HUES6 (cell line): Measurements from ENCODE around the gene FAM131C.

Source experiments
- H3K27ac ChIP-seq: 2 replicates; pipeline ENCODE4 v1.7.0; 2013; ENCODE audit warnings: low read depth, mild to moderate bottlenecking, low read length, inconsistent platforms
- H3K27me3 ChIP-seq: 2 replicates; pipeline ENCODE4 v1.6.1; 2013; ENCODE audit warnings: low read length; ENCODE audit not compliant: control insufficient read depth, insufficient read depth
- H3K36me3 ChIP-seq: 2 replicates; pipeline ENCODE4 v1.6.1; 2013; ENCODE audit warnings: low read length; ENCODE audit not compliant: control insufficient read depth, insufficient read depth
- H3K4me1 ChIP-seq: 2 replicates; pipeline ENCODE4 v1.6.1; 2013; ENCODE audit warnings: low read length; ENCODE audit not compliant: control insufficient read depth, insufficient read depth
- H3K4me3 ChIP-seq: 2 replicates; pipeline ENCODE4 v1.5.1; 2013; ENCODE audit warnings: low read depth, low read length
- H3K9ac ChIP-seq: one replicate; pipeline ENCODE4 v1.6.1; 2013; ENCODE audit warnings: mild to moderate bottlenecking, low read length
- H3K9me3 ChIP-seq: 2 replicates; pipeline ENCODE4 v1.6.1; 2013; ENCODE audit warnings: low read depth, low read length; ENCODE audit not compliant: control insufficient read depth, insufficient read depth

Gene FAM131C

GRCh38 chr1:16073490-16074119, at the start of gene FAM131C:
FAM131C (minus strand) TSS chr1:16073651; CDS start chr1:16073442, 209 bp downstream.
- H3K4me3 ChIP-seq: peak within 1 kb of the TSS; percentile 60
- peak within 1 kb of the TSS; percentile 42 for H3K9ac ChIP-seq
- H3K27ac ChIP-seq: no peak within 1 kb of the TSS
- no peaks in the 10 kb centered on the region for H3K36me3 ChIP-seq
- H3K4me1 ChIP-seq: peaks cover 5% of the 10 kb centered on the region; the same call in 1 of the 2 replicates
- no peaks in the 10 kb centered on the region for H3K9me3 ChIP-seq
- peaks cover 66% of the 10 kb centered on the region for H3K27me3 ChIP-seq

- Histone ChIP-seq H3K9ac (no peak overlapping the region), H3K9me3 (no peaks in the 10 kb centered on the region), H3K36me3 (peaks cover 53% of the 10 kb centered on the region), H3K27ac (no peak overlapping the region), H3K27me3 (no peaks in the 10 kb centered on the region), H3K4me3 (no peak overlapping the region), H3K4me1 (peaks cover 37% of the 10 kb centered on the region)
Measured at GRCh38 chr1:16122916-16123315, 49.5 kb upstream of the FAM131C start.

GRCh38 chr1:16122350-16122881, 49.0 kb upstream of the FAM131C start:
- no peak overlapping the region for H3K4me3 ChIP-seq
- H3K27ac ChIP-seq: no peak overlapping the region
- H3K9me3 ChIP-seq: no peaks in the 10 kb centered on the region
- H3K4me1 ChIP-seq: peaks cover 41% of the 10 kb centered on the region
- H3K27me3 ChIP-seq: no peaks in the 10 kb centered on the region
- H3K9ac ChIP-seq: no peak overlapping the region
- peaks cover 48% of the 10 kb centered on the region for H3K36me3 ChIP-seq

- Histone ChIP-seq H3K9ac (no peak overlapping the region), H3K27me3 (no peaks in the 10 kb centered on the region), H3K4me3 (no peak overlapping the region), H3K4me1 (peaks cover 55% of the 10 kb centered on the region), H3K36me3 (peaks cover 34% of the 10 kb centered on the region), H3K9me3 (no peaks in the 10 kb centered on the region), H3K27ac (no peak overlapping the region)
Measured at GRCh38 chr1:16120940-16121410, 47.5 kb upstream of the FAM131C start.

- peaks cover 58% of the 10 kb centered on the region for H3K4me1 ChIP-seq
- no peak overlapping the region for H3K27ac ChIP-seq
- no peak overlapping the region for H3K4me3 ChIP-seq
- H3K27me3 ChIP-seq: no peaks in the 10 kb centered on the region
- H3K36me3 ChIP-seq: peaks cover 28% of the 10 kb centered on the region
- H3K9ac ChIP-seq: no peak overlapping the region
- H3K9me3 ChIP-seq: no peaks in the 10 kb centered on the region
Measured at GRCh38 chr1:16120407-16120806, 47.0 kb upstream of the FAM131C start.

- H3K4me3 ChIP-seq: no peak overlapping the region
- H3K9ac ChIP-seq: no peak overlapping the region
- peaks cover 24% of the 10 kb centered on the region for H3K36me3 ChIP-seq
- no peaks in the 10 kb centered on the region for H3K9me3 ChIP-seq
- H3K4me1 ChIP-seq: peaks cover 63% of the 10 kb centered on the region
- H3K27me3 ChIP-seq: no peaks in the 10 kb centered on the region
- no peak overlapping the region for H3K27ac ChIP-seq
Measured at GRCh38 chr1:16119926-16120325, 46.5 kb upstream of the FAM131C start.

GRCh38 chr1:16119504-16119903, 46.1 kb upstream of the FAM131C start:
- H3K4me3 ChIP-seq: no peak overlapping the region
- H3K27me3 ChIP-seq: no peaks in the 10 kb centered on the region
- peaks cover 20% of the 10 kb centered on the region for H3K36me3 ChIP-seq
- no peak overlapping the region for H3K27ac ChIP-seq
- H3K9ac ChIP-seq: no peak overlapping the region
- peaks cover 67% of the 10 kb centered on the region for H3K4me1 ChIP-seq
- H3K9me3 ChIP-seq: no peaks in the 10 kb centered on the region

- peaks cover 13% of the 10 kb centered on the region; the same call in 1 of the 2 replicates for H3K36me3 ChIP-seq
- H3K4me3 ChIP-seq: no peak overlapping the region
- no peaks in the 10 kb centered on the region for H3K9me3 ChIP-seq
- no peak overlapping the region for H3K27ac ChIP-seq
- H3K9ac ChIP-seq: no peak overlapping the region
- peaks cover 67% of the 10 kb centered on the region for H3K4me1 ChIP-seq
- H3K27me3 ChIP-seq: no peaks in the 10 kb centered on the region
Measured at GRCh38 chr1:16118706-16119105, 45.3 kb upstream of the FAM131C start.

- Histone ChIP-seq H3K4me1 (peaks cover 71% of the 10 kb centered on the region), H3K4me3 (no peak overlapping the region)
Measured at GRCh38 chr1:16117936-16118335, 44.5 kb upstream of the FAM131C start.

GRCh38 chr1:16117369-16117768, 43.9 kb upstream of the FAM131C start:
- Histone ChIP-seq H3K9ac (no peak overlapping the region), H3K4me1 (peaks cover 71% of the 10 kb centered on the region), H3K9me3 (no peaks in the 10 kb centered on the region), H3K4me3 (no peak overlapping the region), H3K27ac (no peak overlapping the region), H3K36me3 (no peaks in the 10 kb centered on the region), H3K27me3 (no peaks in the 10 kb centered on the region)

More at GRCh38 chr1:16117936-16118335, 44.5 kb upstream of the FAM131C start:
- Histone ChIP-seq H3K36me3 (peaks cover 5% of the 10 kb centered on the region; the same call in 1 of the 2 replicates), H3K9ac (no peak overlapping the region), H3K27ac (no peak overlapping the region), H3K27me3 (no peaks in the 10 kb centered on the region), H3K9me3 (no peaks in the 10 kb centered on the region)

GRCh38 chr1:16116625-16117024, 43.2 kb upstream of the FAM131C start:
- H3K9me3 ChIP-seq: no peaks in the 10 kb centered on the region
- H3K4me3 ChIP-seq: no peak overlapping the region; the same call in 1 of the 2 replicates
- peaks cover 72% of the 10 kb centered on the region for H3K4me1 ChIP-seq
- H3K27me3 ChIP-seq: no peaks in the 10 kb centered on the region
- H3K36me3 ChIP-seq: no peaks in the 10 kb centered on the region
- peak overlapping the region; percentile 70 for H3K9ac ChIP-seq
- H3K27ac ChIP-seq: peak overlapping the region; percentile 81
